ENCODE measurements around the gene STRA6. TPM values are rescaled to one million over a fixed set of nuclear protein-coding genes. Genes with fewer than 3 reads are reported as not detected.

The STRA6 gene
- total RNA-seq, 2 experiments from 2014 or later: not detected

- Histone ChIP-seq H3K4me1 (ENCODE audit: insufficient read depth, low read length, poor library complexity, severe bottlenecking) (no peaks in the 10 kb centered on the region), H4K20me1 (ENCODE audit: insufficient read depth, low read length) (no peaks in the 10 kb centered on the region), H3K79me2 (ENCODE audit: insufficient read depth, low read depth, low read length) (no peaks in the 10 kb centered on the region), H2AFZ (ENCODE audit: low read length) (no peak overlapping the region), H3K4me3 (ENCODE audit: low read depth, low read length, poor library complexity, severe bottlenecking) (no peak overlapping the region), H3K4me2 (ENCODE audit: low read length) (no peak overlapping the region), H3K36me3 (ENCODE audit: insufficient read depth, low read length) (no peaks in the 10 kb centered on the region), H3K9me3 (ENCODE audit: low read length) (no peaks in the 10 kb centered on the region), H3K9me2 (ENCODE audit: insufficient read depth, low read length) (no peaks in the 10 kb centered on the region), H3K27ac (ENCODE audit: low read depth, low read length, poor library complexity, severe bottlenecking) (no peak overlapping the region)
- no peak for TF ChIP-seq EZH2phosphoT487 (IDR thresholded peaks at IDR 0.05; ENCODE audit: borderline replicate concordance, low read depth, low read length)
- no peak for TF ChIP-seq CTCF (conservative IDR thresholded peaks at IDR 0.05; ENCODE audit: low read length)
- DNase-seq (ENCODE audit: low spot score): no peak
- BruUV-seq (replicated peaks): no TSS peak
- CTCF ChIA-PET (ENCODE audit: unreplicated experiment): no interaction called here
- intact Hi-C loops (cut with micrococcal nuclease; ENCODE audit: unreplicated experiment): no loop called here
- POLR2A ChIA-PET: no interaction called here
Observed at GRCh38 chr15:74217907-74218885, 15.6 kb upstream of the STRA6 start.

GRCh38 chr15:74216949-74217348 is 14.4 kb upstream of the STRA6 start:
- no TSS peak for BruUV-seq (replicated peaks)
- no peak for DNase-seq (ENCODE audit: low spot score)
- H3K9me2 ChIP-seq (ENCODE audit: insufficient read depth, low read length): no peaks in the 10 kb centered on the region
- CTCF ChIA-PET (ENCODE audit: unreplicated experiment): no interaction called here
- H4K20me1 ChIP-seq (ENCODE audit: insufficient read depth, low read length): no peaks in the 10 kb centered on the region
- intact Hi-C loops (cut with micrococcal nuclease; ENCODE audit: unreplicated experiment): no loop called here
- no peak overlapping the region for H3K27ac ChIP-seq (ENCODE audit: low read depth, low read length, poor library complexity, severe bottlenecking)
- no peak overlapping the region for H3K4me2 ChIP-seq (ENCODE audit: low read length)
- no peaks in the 10 kb centered on the region for H3K4me1 ChIP-seq (ENCODE audit: insufficient read depth, low read length, poor library complexity, severe bottlenecking)
- no peaks in the 10 kb centered on the region for H3K79me2 ChIP-seq (ENCODE audit: insufficient read depth, low read depth, low read length)
- TF ChIP-seq EZH2phosphoT487 (IDR thresholded peaks at IDR 0.05; ENCODE audit: borderline replicate concordance, low read depth, low read length): no peak
- TF ChIP-seq CTCF (conservative IDR thresholded peaks at IDR 0.05; ENCODE audit: low read length): no peak
- H3K9me3 ChIP-seq (ENCODE audit: low read length): no peaks in the 10 kb centered on the region
- no peak overlapping the region for H2AFZ ChIP-seq (ENCODE audit: low read length)
- POLR2A ChIA-PET: no interaction called here
- no peaks in the 10 kb centered on the region for H3K36me3 ChIP-seq (ENCODE audit: insufficient read depth, low read length)
- no peak overlapping the region for H3K4me3 ChIP-seq (ENCODE audit: low read depth, low read length, poor library complexity, severe bottlenecking)

- H3K9me2 ChIP-seq (ENCODE audit: insufficient read depth, low read length): no peaks in the 10 kb centered on the region
- H2AFZ ChIP-seq (ENCODE audit: low read length): no peak overlapping the region
- no TSS peak for BruUV-seq (replicated peaks)
- no peak for TF ChIP-seq CTCF (conservative IDR thresholded peaks at IDR 0.05; ENCODE audit: low read length)
- TF ChIP-seq EZH2phosphoT487 (IDR thresholded peaks at IDR 0.05; ENCODE audit: borderline replicate concordance, low read depth, low read length): no peak
- no peak overlapping the region for H3K27ac ChIP-seq (ENCODE audit: low read depth, low read length, poor library complexity, severe bottlenecking)
- DNase-seq (ENCODE audit: low spot score): no peak
- ChIA-PET CTCF (ENCODE audit: unreplicated experiment) (no interaction called here), POLR2A (no interaction called here)
- intact Hi-C loops (cut with micrococcal nuclease; ENCODE audit: unreplicated experiment): no loop called here
- no peak overlapping the region for H3K4me2 ChIP-seq (ENCODE audit: low read length)
- no peaks in the 10 kb centered on the region for H3K79me2 ChIP-seq (ENCODE audit: insufficient read depth, low read depth, low read length)
- H3K4me3 ChIP-seq (ENCODE audit: low read depth, low read length, poor library complexity, severe bottlenecking): no peak overlapping the region
- H4K20me1 ChIP-seq (ENCODE audit: insufficient read depth, low read length): no peaks in the 10 kb centered on the region
- no peaks in the 10 kb centered on the region for H3K4me1 ChIP-seq (ENCODE audit: insufficient read depth, low read length, poor library complexity, severe bottlenecking)
- no peaks in the 10 kb centered on the region for H3K36me3 ChIP-seq (ENCODE audit: insufficient read depth, low read length)
- H3K9me3 ChIP-seq (ENCODE audit: low read length): no peaks in the 10 kb centered on the region
Observed at GRCh38 chr15:74215958-74216357, 13.4 kb upstream of the STRA6 start.

Measured in OCI-LY7 (cell line).